Stomach (tissue), 4 donors: ENCODE results near the gene RAP1A.

Experiments
- CTCF ChIP-seq, 7 experiments: fragments of 450-650 bp in 4 of 7; fragments of 200-600 bp in 3 of 7; sonication (generic) in 3 of 7; IDR thresholded peaks; one replicate each; pipeline ENCODE4 v1.5.1; 2016 to 2019; ENCODE audit warnings: antibody characterized with exemption in 7 of 7, control low read depth in 2 of 7, mild to moderate bottlenecking in 1 of 7
- POLR2A ChIP-seq, 4 donors: fragments of 450-650 bp; IDR thresholded peaks; one replicate each; pipeline ENCODE4 v1.6.1; 2016; ENCODE audit warnings: antibody characterized with exemption in 4 of 4, control low read depth in 2 of 4, mild to moderate bottlenecking in 1 of 4, moderate library complexity in 1 of 4

GRCh38 chr1:111725192-111725591 is 105.6 kb downstream of the RAP1A start:
- TF ChIP-seq CTCF (IDR thresholded peaks at IDR 0.05) (no peak), POLR2A (IDR thresholded peaks at IDR 0.05) (no peak)
